ENCODE results near the gene COL4A2. TPM values are rescaled to one million over a fixed set of nuclear protein-coding genes. Genes with fewer than 3 reads are reported as not detected.

The COL4A2 gene
- total RNA-seq, 4 donors from 2014 or later = 655 to 1,231 (median 912) TPM

DNA sequence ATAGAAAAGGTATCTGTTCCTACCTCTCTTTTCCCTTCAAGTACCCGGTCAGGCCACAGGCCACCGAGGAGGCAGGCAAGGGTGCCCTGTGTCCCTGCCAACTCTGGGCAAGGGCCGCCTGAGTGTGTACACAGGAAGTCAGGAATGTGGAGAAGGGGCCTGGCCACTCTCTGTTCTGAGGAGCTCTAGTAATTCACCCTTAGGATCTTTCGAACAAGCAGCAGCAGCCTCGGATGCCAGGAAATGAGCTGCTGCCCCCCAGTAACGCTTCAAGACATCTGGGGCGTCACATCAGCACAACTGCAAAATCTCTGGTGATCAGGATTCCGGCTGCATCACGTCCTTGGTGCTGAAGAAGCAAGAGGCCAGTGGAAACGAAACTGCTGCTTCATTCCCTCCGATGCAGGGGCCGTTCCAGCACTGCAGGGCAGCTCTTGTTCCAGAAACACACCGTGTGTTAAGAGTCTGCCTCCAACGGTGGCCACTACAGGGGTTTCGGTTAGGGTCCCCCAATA lies 252.4 kb downstream of the COL4A2 start:
- TF ChIP-seq, protein P1, sequence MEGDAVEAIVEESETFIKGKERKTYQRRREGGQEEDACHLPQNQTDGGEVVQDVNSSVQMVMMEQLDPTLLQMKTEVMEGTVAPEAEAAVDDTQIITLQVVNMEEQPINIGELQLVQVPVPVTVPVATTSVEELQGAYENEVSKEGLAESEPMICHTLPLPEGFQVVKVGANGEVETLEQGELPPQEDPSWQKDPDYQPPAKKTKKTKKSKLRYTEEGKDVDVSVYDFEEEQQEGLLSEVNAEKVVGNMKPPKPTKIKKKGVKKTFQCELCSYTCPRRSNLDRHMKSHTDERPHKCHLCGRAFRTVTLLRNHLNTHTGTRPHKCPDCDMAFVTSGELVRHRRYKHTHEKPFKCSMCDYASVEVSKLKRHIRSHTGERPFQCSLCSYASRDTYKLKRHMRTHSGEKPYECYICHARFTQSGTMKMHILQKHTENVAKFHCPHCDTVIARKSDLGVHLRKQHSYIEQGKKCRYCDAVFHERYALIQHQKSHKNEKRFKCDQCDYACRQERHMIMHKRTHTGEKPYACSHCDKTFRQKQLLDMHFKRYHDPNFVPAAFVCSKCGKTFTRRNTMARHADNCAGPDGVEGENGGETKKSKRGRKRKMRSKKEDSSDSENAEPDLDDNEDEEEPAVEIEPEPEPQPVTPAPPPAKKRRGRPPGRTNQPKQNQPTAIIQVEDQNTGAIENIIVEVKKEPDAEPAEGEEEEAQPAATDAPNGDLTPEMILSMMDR (IDR thresholded peaks at IDR 0.05; ENCODE audit: low read depth) = no peak

DNA sequence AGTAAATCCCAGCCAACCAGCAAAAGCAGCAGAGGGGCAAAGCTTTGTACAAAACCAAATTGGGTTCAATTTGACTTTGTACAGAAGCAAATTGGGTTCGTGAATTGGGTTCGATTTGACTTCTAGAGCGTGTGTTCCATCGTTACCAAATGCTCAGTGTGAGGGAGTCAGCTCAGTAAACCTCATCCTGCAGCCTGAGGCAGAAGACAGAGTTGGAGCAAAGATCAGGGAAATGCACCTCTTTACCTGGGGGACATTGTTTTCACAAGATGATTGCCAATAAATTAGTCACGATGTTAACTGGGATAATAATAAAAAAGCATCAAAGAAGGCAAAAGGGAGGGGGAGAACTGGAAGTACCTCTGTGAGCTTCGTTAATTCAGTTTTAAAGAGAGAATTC lies 252.9 kb downstream of the COL4A2 start:
- TF ChIP-seq, protein P1 (IDR thresholded peaks at IDR 0.05; ENCODE audit: low read depth) = no peak

DNA sequence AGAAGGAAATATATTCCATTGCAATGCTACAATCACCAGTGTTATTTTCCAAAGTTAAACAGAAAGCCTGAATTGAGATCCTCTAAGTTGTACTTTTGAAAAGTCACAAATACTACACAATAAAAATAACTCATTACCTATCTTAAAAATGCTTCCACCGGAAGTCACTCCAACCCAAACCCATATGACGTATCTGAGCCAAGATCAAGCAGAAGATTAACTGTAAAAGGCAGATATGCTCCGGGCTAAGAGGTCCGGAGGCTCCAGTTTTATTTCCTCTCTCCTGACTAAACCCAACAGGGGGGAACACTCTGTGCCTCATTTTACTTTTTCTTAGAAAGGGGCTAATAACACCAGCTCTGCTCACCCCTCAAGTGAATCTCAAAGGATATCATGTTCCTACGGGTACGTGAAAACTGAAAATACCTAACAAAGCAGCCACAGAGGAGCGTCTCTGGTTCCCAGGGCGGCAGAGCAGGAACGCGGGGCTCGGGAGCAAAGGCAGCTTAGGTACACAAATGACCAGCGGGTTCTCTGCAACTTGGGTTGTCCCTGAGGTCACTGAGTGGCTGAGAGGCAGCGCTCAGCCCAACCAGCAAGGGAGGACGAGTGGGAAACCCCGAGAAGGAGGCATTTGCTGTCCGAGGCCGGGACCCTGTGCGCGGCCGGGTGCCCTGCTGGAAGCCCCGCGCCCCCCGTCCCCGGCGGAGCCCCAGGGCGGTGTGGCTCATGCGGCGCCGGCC lies 253.7 kb downstream of the COL4A2 start:
- TF ChIP-seq, protein P1 (IDR thresholded peaks at IDR 0.05; ENCODE audit: low read depth) = no peak

DNA sequence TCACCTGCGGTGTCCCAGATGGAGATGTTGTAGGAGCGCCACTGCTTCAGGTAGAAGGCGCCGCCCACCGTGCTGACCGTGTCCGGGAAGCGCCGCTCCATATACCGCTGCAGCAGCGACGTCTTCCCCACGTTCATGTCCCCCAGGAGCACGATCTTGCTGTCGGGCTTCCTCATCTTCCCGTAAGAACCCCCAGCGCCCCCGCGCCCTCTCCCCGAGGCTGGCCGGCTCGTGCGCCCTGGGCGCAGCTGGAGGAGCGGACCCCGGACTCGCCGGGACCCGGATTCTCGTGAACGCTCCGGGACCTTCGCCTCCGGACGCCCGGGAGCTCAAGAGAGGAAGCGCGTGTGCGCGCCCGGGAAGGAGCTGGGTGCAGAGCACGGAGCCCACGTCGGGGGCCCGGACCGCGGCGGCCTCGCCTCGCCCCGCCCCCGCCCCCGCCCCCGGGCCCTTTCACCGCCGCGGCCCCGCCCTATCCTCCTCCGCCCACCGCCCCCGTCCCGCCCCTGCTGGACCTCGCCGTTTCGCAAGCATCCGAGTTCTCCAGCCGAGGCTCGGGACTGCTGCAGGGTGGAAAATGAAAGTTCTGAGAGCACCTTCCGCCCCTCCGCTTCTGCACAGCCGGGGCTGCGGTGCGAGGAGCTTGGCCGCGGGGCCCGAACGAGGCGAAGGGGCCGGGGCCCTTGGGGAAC lies 254.4 kb downstream of the COL4A2 start, which contains the start of gene RAB20:
TSS of gene RAB20 (minus strand) at position 379 of the 692 bp plus-strand sequence. CDS start at position 176, 203 bp downstream.
- TF ChIP-seq, protein P1 (IDR thresholded peaks at IDR 0.05; ENCODE audit: low read depth) = no peak

- TF ChIP-seq, protein P1 (IDR thresholded peaks at IDR 0.05; ENCODE audit: low read depth) = no peak
These were observed 255.0 kb downstream of the COL4A2 start for GRCh38 chr13:110562036-110562597.

Small RNA genes within 50 kb of the gene (small RNA-seq; reads per million reads assigned to genes)
- not detected for gene MIR8073

Other genes with a start within 250 kb of the COL4A2 start
- gene COL4A1, start 127 bp upstream of the COL4A2 start, total RNA-seq = 1,000 to 10,000 TPM in 3 of 4 donors, 100 to 1,000 TPM in 1; 989 to 1,633 (median 1,298) TPM